NCI-H446 treated with DMSO at 0.1 percent for 48 hours (cell line): ENCODE results near the gene EFCAB14.
"Not testable (repeated sequence)": the region's sequence is repeated elsewhere in the genome, so short reads cannot be mapped to it uniquely, and the experiment has no call there.

Source experiments
- DNase-seq: peaks from one replicate; lab custom pipeline; 2025; lab: John Stamatoyannopoulos, UW

EFCAB14 gene

DNA sequence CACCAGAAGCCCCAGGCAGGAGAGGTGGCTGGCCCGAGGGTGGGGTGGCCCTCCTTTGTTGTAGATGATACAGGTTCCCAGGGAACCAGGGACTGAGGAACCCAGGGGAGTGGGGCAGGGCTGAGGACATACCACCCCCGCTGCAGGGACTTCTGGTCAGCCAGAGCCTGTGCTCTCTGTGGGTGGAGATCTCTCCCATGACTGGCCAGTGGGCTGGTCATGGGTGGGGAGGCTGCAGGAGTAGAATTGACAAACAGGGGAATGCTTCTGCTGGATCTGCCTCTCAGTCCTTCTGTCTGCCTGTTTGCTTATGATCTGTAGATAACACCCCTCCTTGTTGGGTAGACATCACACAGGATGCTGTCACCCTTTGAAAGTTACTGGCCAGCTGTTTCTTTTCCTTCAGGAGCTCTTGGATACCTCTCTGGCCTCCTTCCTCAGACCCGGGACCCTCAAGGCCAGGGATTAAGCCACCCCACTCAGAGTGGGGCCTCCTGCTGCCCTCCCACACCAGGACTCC is 2.8 kb upstream of the EFCAB14 start:
- DNase-seq = no peak

DNA sequence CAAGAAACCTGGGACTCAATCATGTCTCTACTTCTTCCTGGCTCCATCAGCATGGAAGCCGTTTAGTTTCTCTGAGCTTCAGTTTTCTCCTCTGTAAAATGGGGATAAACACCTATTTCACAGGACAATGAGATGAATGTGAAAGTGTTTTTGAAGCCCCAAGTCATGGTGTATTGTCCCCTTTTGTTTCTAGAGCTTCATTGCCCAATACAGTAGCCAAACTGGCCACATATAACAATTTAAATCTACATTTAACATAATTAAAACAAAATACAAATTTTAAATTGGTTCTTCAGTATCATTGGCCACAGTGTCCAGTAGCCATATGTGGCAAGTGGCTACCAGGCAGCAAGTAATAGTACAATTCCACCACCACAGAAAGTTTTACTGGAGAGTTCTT is 2.3 kb upstream of the EFCAB14 start:
- no peak for DNase-seq

DNA sequence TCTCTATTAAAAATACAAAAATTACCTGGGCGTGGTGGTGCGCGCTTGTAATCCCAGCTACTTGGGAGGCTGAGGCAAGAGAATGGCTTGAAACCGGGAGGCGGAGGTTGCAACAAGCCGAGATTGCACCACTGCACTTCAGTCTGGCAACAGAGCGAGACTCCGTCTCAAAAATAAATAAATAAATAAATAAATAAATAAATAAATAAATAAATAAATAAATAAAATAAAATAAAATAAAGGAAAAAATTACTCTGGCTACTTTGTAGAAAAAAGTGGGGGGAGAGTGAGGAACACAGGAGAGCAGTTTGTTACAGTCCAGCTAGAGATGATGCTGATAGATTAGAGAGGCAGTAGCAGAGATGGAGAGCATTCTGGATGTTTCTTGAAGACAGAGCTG is 1.4 kb upstream of the EFCAB14 start:
- DNase-seq = not testable (repeated sequence)

DNA sequence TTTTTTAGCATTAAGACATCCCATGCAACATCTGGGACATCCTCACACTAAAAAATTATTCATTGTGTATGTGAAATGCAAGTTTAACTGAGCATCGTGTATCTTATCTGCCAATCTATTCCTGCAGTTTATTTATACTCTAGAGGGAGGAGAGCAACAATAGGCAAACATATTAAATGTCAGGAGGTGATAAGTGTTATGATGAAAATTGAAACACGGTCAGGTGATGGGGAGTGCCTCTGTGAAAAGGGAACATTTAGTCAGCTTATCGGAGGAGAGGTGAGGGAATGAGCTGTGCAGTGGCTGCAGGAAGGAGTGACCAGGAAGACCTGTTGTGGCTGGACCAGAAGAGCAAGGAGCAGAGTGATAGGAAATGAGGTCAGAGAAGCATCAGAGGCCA is 775 bp upstream of the EFCAB14 start:
- DNase-seq = no peak

DNA sequence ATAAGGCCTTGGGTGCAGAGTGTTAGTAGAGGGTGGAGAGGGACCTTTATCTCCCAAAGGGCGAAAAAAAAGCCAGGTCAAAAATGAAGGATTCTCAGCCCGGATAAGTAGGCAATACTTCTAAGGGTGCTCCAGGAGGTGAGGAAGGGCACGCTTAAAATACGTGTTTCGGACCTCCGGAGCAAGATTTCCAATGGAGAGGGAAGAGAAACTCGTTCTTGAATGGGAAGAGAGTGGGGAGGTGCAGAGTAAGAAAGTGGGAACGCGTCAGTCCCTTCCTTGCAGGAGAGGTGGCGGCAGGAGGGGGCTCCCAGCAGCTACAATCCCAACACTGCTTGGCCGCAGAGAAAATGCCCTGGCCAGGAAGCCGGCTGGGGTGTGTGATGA is 581 bp downstream of the EFCAB14 start:
- DNase-seq = no peak

DNA sequence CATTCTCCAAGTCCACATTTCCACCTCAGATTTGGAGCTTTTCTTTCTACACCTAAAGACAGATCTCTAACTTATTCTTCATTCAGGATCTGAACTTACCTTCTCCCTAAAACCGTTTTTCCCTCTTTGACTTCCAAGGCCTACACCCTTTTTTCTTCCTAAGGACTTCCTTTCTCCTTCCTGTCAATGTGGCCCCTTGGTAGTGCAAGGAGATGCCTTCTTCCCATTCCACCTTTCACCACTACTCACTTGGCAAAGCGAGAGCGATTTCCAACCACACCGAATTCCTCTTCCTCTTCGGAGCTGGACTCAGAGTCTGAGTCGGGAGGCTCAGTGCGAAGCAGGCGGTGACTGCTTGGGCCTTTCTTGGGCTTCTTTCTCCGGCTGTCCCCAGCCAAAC is 1.3 kb downstream of the EFCAB14 start:
- DNase-seq = no peak

DNA sequence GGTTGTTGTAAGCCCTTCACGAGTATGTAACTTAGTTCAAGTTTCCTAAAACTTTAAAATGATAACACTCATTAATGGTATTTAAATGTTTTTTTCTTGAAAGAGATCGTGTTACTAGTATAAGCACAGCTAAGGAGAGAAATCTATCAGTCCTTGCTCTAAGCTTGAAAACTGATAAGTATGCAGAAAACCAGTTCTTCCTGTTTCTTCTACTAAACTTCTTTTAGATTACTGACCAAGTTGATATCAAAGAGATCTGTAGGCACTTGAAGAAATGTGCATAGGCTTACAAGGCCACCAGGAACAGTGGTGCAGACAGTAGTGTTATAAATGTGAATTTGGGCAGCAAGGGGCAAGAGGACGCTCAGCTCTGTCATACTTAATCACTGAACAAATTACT is 3.9 kb downstream of the EFCAB14 start:
- no peak for DNase-seq

DNA sequence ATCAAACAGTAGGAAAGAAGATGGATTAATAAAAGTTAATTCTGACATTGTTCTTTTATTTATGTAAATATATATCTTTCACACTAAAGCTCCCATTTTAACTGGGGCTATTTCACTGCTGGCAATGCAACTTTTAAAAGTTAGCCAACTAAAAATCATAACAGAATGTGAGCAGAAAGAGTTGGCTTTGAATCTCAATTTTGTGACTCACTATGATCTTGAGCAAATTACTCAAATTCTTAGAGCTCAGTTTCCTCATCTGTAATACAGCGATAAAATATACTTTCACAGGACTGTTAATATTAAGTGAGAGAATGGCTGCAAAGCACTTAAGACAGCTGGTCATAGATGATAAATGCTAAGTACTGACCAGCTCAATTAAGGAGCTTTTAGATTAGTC is 10.8 kb downstream of the EFCAB14 start:
- DNase-seq = no peak

DNA sequence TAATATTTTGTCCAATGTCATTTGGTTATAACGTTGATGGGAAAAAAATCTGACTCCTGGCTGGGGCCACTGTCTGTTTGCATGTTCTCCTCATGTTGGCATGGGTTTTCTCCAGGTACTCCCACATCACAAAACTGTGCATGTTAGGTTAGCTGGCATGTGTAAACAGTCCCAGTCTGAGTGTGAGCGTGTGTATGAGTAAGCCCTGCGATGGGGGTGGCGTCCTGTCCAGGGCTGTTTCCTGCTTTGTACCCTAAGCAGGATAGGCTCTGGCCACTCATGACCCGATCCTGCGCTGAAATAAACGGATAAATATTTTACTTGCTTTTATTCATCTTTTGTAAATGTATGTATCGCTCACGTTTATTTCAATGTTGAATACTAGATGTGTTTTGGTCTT is 13.5 kb downstream of the EFCAB14 start:
- no peak for DNase-seq

DNA sequence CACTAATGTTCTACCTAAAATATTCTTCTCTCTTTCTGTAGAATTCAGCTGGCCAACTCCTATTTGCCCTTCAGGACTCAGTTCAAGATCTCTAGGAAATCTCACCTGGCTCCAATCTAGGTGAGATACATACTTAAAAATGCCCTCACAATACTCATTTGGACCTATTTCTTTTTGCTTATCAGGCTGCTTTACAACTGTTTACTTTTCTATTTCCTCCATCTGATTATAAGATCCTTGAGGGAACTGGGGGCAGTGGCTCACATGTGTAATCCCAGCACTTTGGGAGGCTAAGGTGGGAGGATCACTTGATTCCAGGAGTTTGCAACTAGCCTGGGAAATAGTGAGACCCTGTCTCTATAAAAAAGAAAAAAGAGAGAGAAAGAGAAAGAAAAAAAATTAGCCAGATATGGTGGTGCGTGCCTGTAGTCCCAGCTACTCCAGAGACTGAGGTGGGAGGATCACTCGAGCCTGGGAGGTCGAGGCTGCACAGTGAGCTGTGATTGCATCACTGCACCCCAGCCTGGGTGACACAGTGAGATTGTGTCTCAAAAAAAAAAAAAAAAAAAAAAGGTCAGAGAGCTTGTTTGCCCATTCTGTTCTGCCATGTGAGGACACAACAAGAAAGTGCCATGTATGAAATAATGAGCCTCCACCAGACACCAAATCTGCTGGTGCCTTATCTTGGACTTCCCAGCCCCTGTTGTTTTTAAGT is 14.8 kb downstream of the EFCAB14 start:
- DNase-seq = no peak

DNA sequence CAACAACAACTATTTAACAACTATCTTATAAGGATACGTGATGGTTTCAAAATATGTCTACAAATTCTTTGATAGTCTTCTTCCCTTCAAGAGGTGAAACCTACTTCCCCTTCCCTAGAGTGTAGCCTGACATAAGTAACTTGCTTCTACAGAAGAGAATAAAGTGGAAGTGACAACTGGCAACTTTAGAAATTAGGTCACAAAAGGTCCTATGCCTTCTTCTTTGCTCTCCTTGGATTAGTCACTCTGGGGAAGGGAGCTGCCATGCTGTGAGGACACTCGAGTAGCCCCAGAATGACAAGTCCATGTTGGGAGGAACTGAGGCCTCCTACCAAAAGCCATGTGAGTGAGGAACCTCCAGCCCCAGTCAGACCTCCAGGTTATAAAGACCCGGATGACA is 19.2 kb downstream of the EFCAB14 start:
- no peak for DNase-seq

DNA sequence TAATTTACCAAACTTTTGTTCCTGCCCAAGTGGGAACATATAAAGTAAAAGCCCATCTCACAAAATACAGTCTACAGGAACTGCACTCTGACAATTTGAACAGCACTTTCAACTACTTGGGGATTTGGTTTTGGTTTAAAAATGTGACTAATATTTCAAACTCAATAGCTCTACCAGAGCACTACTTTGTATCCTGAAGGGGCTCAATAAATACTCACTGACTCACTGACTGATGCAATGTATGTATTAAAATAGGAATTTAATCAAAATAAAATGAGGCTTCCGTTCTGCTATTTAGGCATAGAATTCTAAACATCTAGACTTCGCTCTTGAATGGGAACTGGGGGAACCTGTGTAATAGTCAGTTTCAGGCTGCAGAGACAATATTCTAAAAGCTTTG is 21.9 kb downstream of the EFCAB14 start:
- no peak for DNase-seq

DNA sequence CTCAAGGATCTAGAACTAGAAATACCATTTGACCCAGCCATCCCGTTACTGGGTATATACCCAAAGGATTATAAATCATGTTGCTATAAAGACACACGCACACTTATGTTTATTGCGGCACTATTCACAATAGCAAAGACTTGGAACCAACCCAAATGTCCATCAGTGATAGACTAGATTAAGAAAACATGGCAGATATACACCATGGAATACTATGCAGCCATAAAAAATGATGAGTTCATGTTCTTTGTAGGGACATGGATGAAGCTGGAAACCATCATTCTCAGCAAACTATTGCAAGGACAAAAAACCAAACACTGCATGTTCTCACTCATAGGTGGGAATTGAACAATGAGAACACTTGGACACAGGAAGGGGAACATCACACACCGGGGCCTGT is 24.2 kb downstream of the EFCAB14 start:
- not testable (repeated sequence) for DNase-seq

DNA sequence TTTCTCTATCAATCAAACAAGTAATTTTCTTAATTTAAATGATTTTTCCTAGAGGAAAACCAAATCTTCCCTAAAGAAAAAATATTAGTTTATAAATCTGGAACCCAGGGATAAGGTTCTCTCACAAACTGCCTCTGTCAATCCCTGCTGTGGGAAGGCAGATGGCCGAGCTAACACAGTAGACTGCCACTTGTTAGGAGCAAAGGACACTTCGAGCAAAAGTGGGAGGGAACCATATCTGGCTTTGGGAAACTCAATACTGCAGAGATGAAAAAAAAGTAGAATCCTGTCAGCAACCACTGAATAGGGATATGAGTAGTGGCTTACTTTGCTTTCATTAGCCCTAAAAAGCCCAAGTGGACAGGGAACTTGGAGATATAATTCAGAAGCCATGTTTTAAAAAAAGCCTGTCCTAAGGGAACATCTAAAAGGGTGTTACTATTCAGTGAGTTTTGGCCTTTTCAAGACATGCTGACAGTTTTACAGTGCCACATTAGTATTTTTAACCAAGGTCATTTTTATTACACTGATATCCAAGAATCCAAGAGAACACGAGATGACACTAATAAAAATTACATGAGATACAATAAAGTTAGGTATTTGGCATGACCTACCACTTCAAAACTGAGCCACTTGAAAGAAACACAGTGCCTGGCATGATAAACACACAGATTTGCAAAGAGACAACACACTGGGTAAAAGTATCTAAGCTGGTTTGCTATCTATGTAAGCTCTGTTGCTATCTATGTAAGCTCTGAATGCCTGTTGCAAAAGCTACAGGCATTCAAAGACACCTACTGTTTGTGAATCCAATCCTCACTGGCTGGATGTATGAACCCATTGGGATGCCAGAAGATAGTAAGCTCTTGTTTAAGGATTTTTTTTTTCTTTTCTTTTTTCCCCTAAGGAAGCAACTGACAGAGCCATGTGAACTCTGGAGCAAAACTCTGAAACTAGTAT is 25.8 kb downstream of the EFCAB14 start:
- DNase-seq = no peak

DNA sequence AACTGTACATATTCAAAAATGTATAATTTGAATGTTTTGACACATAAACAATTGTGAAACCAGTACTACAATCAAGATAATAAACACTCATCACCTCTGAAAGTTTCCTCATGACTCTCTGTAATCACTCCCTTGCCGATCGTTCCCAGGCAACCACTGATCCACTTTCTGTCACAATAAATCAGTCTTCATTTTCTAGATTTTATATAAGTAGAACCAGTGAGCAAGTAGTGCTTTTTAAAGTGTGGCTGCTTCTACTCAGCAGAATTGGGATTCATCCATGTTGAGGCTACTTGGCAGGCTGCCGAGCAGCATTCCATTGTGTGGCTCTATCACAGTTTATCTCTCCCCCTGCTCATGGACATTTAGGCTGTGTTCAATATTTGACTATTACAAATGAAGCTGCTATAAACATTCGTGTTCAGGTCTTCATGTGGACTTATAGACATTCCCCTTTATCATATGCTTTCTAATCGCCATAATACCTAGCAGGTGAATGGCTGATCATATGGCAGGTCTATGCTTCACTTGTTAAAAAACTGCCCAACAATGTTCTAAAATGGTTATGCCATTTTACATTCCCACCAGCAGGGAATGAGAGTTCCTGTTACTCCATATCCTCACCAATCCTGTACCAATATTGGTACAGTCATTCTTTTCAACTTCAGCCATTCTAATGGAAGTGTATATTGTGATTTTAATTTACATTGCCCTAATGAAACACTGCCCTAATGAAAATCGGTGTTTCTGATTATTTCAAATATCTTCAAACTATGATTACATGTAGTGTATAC is 26.7 kb downstream of the EFCAB14 start:
- no peak for DNase-seq

DNA sequence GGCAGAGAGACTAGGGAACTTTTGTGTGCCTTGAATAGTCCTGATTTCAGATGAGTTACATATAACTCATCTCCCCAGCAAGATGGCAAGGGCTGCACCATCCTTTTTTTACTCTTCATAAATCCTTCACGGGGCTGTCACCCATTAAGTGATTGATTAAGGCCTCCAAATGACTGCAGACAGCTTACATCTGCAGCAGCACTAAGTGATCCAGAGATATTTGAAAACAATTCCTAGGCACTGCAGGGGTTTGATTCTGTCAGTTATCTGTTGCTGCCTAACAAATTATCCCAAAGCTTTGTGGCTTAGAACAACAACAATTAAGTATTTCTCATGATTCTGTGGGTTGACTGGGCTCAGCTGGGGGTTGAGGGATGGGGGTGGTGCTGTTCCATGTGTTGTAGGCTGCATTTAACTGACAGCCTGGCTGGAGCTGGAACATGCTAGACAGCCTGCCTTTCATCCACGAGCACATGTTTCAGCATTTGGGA is 27.9 kb downstream of the EFCAB14 start:
- DNase-seq = peak; percentile 98

DNA sequence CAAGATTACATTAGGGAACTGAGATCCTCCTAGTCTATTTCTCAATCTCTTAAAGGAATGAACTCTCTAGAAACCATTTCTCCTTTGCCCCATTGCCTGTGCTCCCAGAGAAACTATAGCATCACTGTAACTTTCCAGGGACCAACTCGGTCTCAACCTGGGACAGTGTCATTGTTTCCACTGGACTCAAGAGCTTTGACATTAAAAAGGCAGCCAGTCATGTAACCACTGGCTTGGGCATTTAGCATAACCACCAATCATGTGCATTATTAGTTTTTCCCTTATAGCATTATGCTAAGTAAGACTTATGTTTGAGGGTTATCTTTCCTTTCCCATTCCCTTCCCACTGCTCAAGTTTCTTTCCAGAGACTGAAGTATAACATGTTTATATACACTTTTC is 29.0 kb downstream of the EFCAB14 start:
- DNase-seq = no peak

DNA sequence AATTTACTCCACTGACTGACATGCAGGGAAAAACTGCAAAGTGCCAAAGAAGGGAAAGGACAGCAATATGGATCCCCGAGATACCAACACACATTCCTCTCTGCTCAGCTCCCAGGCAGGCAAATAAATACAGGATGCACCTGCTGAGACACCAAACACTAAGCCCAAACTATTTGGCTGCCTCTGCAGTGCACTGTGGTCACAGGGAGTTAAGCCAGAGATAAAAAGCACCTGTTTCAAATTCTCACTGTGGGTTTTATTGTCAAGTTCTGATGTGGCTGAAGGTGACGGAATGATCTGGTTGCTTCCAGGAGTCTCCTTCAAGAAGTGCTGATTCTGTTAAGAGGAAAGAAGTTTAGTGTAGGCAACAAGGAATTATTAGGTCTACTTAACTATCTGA is 29.6 kb downstream of the EFCAB14 start:
- no peak for DNase-seq

DNA sequence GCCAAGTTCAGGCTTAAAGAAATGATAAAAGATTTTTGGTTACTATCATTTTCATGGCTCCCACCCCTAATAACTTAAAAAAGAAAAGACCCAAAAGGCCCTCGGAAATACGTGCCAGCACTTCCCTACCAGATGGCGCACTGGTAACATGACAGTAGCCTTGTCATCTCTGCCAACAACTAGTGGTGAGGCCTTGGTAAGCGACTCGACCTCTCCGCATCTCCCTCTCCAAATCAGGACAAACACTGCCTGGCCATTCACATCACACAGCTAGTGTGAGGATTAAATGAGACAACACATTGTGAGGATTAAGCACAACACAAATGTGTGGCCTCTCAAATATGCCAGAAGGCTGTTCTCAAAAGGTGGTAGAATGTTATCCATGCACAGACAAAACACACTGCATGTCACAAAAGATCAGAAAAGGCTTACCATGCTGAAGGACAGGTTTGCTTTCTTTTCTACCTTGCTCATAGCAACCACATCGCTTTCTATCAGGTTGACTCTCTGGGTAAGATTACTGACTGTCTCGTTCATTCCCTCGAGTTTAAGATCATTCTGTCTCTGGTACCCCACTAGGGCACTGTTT is 30.9 kb downstream of the EFCAB14 start:
- DNase-seq = peak; percentile 43

DNA sequence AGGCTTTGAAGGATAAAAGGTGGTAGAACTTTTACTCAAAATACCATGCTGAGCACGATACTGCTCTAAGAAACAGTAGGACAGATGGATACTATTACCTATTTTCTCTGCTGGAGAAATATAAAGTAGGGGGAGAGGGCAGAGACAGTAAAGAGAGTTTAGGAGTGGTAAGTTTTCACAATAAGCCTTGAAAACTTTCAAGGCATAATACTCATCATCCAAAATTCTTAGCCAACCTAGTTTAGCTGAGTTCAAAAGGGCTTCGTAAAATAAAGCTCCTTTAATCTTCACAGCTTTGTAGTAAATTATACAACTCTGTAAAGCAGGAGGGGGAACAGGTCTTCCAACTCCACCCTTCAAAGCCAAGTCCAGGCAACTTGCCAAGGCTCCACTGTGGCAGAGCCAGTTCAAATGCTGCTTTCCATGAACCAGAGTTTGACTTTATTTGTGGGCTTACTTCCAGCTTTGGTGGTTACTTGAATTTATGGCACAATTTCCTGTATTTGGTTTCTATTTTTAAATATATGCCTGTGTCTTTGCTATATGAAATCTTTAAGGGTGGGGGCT is 31.7 kb downstream of the EFCAB14 start:
- peak; percentile 87 for DNase-seq

DNA sequence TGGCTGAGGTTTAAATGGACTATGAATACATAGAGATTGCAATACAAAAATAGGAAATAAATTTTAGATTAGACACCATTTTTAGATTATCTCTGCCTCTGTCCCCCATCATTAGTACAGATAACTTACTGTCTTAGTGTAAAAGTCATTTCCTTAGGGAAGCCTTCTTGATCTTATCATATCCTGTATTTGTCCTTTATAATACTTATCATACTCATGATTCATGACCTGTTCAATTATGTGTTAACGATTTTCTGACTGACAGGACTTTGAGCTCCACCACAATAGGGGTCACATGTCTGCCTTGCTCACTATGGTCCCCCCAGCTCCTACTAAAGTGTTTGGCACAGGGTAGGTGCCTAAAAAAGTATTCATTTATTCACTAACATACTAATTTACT is 32.7 kb downstream of the EFCAB14 start:
- DNase-seq = no peak
